HCT116 (cell line): ENCODE data around the gene SELE. TPM values are rescaled to one million over a fixed set of nuclear protein-coding genes. Genes with fewer than 3 reads are reported as not detected.

ENCODE experiments used
- ATAC-seq: fragments of 200-7000 bp; cut with Tn5 transposase; 2 replicates; pipeline ENCODE4 v1.9.1; 2020; ENCODE audit warnings: mild to moderate bottlenecking, moderate library complexity
- BruUV-seq: library from RNA; stranded (reverse); fragments of 400-500 nt; replicated peaks from 2 replicates; lab custom pipeline; 2021; lab: Mats Ljungman, UMichigan
- CTCF ChIA-PET: fragments of 300-600 bp; sonication (Branson Sonifier 250); formaldehyde crosslinking; loops from one replicate; lab custom pipeline; 2021; ENCODE audit warnings: antibody characterized with exemption; lab: Charles Lee
- POLR2A ChIA-PET: fragments of 300-600, 350-600 bp; sonication (Branson Sonifier 250); formaldehyde crosslinking; loops from one replicate; lab custom pipeline; 2021; ENCODE audit warnings: antibody characterized with exemption; lab: Charles Lee
- RAD21 ChIA-PET, 2 experiments: fragments of 300-600 bp; sonication (Branson Sonifier 250); formaldehyde crosslinking; loops; one replicate each; lab custom pipeline; 2023; ENCODE audit warnings: low total read pairs in 2 of 2; ENCODE audit not compliant: uncharacterized antibody in 2 of 2, unreplicated experiment in 2 of 2, low non-redundant PET in 1 of 2; lab: Charles Lee
- DNase-seq: peaks from one replicate; pipeline ENCODE4 v3.0.0-alpha.2; 2010; ENCODE audit warnings: low read depth, low spot score
- H2AFZ ChIP-seq: fragments of 200-600 bp; shearing (Covaris generic), sonication (generic); 2 replicates; pipeline ENCODE4 v1.6.1; 2017; ENCODE audit warnings: low read depth, mixed run types, mixed read lengths, antibody characterized with exemption, low read length; ENCODE audit not compliant: poor library complexity, severe bottlenecking
- H3K27ac ChIP-seq: 2 replicates; pipeline ENCODE4 v1.5.1; 2012; ENCODE audit warnings: low read depth, low read length
- H3K27me3 ChIP-seq: fragments of 200-600 bp; sonication (generic); 2 replicates; pipeline ENCODE4 v1.6.1; 2016; ENCODE audit warnings: mixed run types, low read length, mixed read lengths; ENCODE audit not compliant: insufficient read depth
- H3K36me3 ChIP-seq, 2 experiments: fragments of 200-500 bp in 1 of 2; fragments of 200-600 bp in 1 of 2; sonication (Bioruptor generic) in 1 of 2; sonication (generic) in 1 of 2; 2 replicates each; pipeline versions ENCODE4 v1.5.1 to v1.6.1; 2014 to 2016; ENCODE audit warnings: low read length in 2 of 2, inconsistent platforms in 1 of 2, mixed read lengths in 1 of 2, mixed run types in 1 of 2; ENCODE audit not compliant: insufficient read depth in 2 of 2, control insufficient read depth in 1 of 2
- H3K4me1 ChIP-seq, 2 experiments: fragments of 200-600 bp in 1 of 2; sonication (generic) in 1 of 2; 2 replicates each; pipeline versions ENCODE4 v1.5.1 to v1.6.1; 2012 to 2017; ENCODE audit warnings: low read length in 2 of 2, inconsistent platforms in 1 of 2, mild to moderate bottlenecking in 1 of 2, mixed read lengths in 1 of 2, mixed run types in 1 of 2, moderate library complexity in 1 of 2; ENCODE audit not compliant: insufficient read depth in 2 of 2, control insufficient read depth in 1 of 2
- H3K4me2 ChIP-seq: fragments of 200-600 bp; sonication (generic); 2 replicates; pipeline ENCODE4 v1.6.1; 2017; ENCODE audit warnings: mixed run types, low read length, mixed read lengths
- H3K4me3 ChIP-seq, 2 experiments: fragments of 200-600 bp in 1 of 2; sonication (generic) in 1 of 2; replicated peaks in 1 of 2; 2 replicates each; pipeline ENCODE4 v1.5.1; 2011 to 2016; ENCODE audit warnings: low read length in 2 of 2, control low read depth in 1 of 2, low read depth in 1 of 2, mild to moderate bottlenecking in 1 of 2, mixed read lengths in 1 of 2, mixed run types in 1 of 2
- H3K79me2 ChIP-seq: fragments of 200-600 bp; sonication (generic); 2 replicates; pipeline ENCODE4 v1.6.1; 2017; ENCODE audit warnings: mild to moderate bottlenecking, mixed run types, low read length, moderate library complexity, mixed read lengths; ENCODE audit not compliant: insufficient read depth
- H3K9ac ChIP-seq: fragments of 200-600 bp; sonication (generic); 2 replicates; pipeline ENCODE4 v1.6.1; 2016; ENCODE audit warnings: low read length, mixed read lengths
- H3K9me2 ChIP-seq: fragments of 200-600 bp; sonication (generic), shearing (Covaris generic); 2 replicates; pipeline ENCODE4 v1.6.1; 2017; ENCODE audit warnings: mixed run types, mild to moderate bottlenecking, moderate library complexity; ENCODE audit not compliant: insufficient read depth
- H3K9me3 ChIP-seq, 2 experiments: fragments of 200-500 bp in 1 of 2; fragments of 200-600 bp in 1 of 2; sonication (Bioruptor generic) in 1 of 2; sonication (generic) in 1 of 2; 2 replicates each; pipeline ENCODE4 v1.6.1; 2014 to 2017; ENCODE audit warnings: low read length in 2 of 2, mixed read lengths in 2 of 2, inconsistent platforms in 1 of 2, low read depth in 1 of 2, mild to moderate bottlenecking in 1 of 2, mixed run types in 1 of 2, moderate library complexity in 1 of 2; ENCODE audit not compliant: control insufficient read depth in 1 of 2, insufficient read depth in 1 of 2
- H4K20me1 ChIP-seq: fragments of 200-600 bp; sonication (generic), shearing (Covaris generic); 2 replicates; pipeline ENCODE4 v1.6.1; 2017; ENCODE audit warnings: mixed run types, mild to moderate bottlenecking, moderate library complexity; ENCODE audit not compliant: insufficient read depth
- EZH2phosphoT487 ChIP-seq: fragments of 200-600 bp; IDR thresholded peaks from 2 replicates; pipeline ENCODE4 v1.6.1; 2018; ENCODE audit warnings: antibody characterized with exemption, borderline replicate concordance
- FOSL1 ChIP-seq: IDR thresholded peaks from 2 replicates; pipeline ENCODE4 v1.6.1; 2012; ENCODE audit warnings: low read depth
- JUND ChIP-seq: IDR thresholded peaks from 2 replicates; pipeline ENCODE4 v1.6.1; 2012
- POLR2A ChIP-seq: IDR thresholded peaks from 2 replicates; pipeline ENCODE4 v1.7.0; 2011; ENCODE audit warnings: borderline replicate concordance; ENCODE audit not compliant: insufficient read depth, insufficient read length; ENCODE audit errors: extremely low read depth
- POLR2AphosphoS5 ChIP-seq: IDR thresholded peaks from 2 replicates; pipeline ENCODE4 v1.6.1; 2011; ENCODE audit warnings: mild to moderate bottlenecking, low read depth, low read length, moderate library complexity
- TCF7L2 ChIP-seq: IDR thresholded peaks from 2 replicates; pipeline ENCODE4 v1.7.0; 2011; ENCODE audit warnings: borderline replicate concordance, inconsistent platforms; ENCODE audit not compliant: insufficient read depth, insufficient read length; ENCODE audit errors: extremely low read depth
- YY1 ChIP-seq: IDR thresholded peaks from 2 replicates; pipeline ENCODE4 v1.6.1; 2011; ENCODE audit warnings: low read length, low read depth, moderate library complexity, mild to moderate bottlenecking; ENCODE audit not compliant: insufficient replicate concordance; ENCODE audit errors: extremely low read depth
- ZFX ChIP-seq: fragments of 450-650 bp; IDR thresholded peaks from 2 replicates; pipeline ENCODE4 v1.6.1; 2017
- intact Hi-C: fragments of 100-400 bp; cut with micrococcal nuclease; formaldehyde crosslinking; loops from 2 replicates; pipeline ENCODE4 v1.10.0; 2022
- total RNA-seq: library from RNA; stranded (reverse); gene quantifications from one replicate; pipeline ENCODE4 v1.2.1, GENCODE V29; 2021; ENCODE audit not compliant: unreplicated experiment
- TF ChIP-seq, protein P1 (sequence below): IDR thresholded peaks from 2 replicates; pipeline ENCODE4 v1.6.1; 2012; ENCODE audit warnings: low read depth

SELE gene
- total RNA-seq, 1 experiment from 2014 or later, result not detected

GRCh38 chr1:169696273-169697100 is 37.4 kb downstream of the SELE start:
- intact Hi-C loops, result no loop called here
- no peak for DNase-seq
- H3K9me2 ChIP-seq, result no peaks in the 10 kb centered on the region
- no peaks in the 10 kb centered on the region for H3K9me3 ChIP-seq
- H3K79me2 ChIP-seq, result no peaks in the 10 kb centered on the region
- no TSS peak for BruUV-seq
- RAD21 ChIA-PET, result no interaction called here
- H3K4me3 ChIP-seq, result no peak overlapping the region
- H3K4me2 ChIP-seq, result no peak overlapping the region
- no peaks in the 10 kb centered on the region for H3K4me1 ChIP-seq
- POLR2A ChIA-PET, result no interaction called here
- H2AFZ ChIP-seq, result no peak overlapping the region
- TF ChIP-seq, protein P1, sequence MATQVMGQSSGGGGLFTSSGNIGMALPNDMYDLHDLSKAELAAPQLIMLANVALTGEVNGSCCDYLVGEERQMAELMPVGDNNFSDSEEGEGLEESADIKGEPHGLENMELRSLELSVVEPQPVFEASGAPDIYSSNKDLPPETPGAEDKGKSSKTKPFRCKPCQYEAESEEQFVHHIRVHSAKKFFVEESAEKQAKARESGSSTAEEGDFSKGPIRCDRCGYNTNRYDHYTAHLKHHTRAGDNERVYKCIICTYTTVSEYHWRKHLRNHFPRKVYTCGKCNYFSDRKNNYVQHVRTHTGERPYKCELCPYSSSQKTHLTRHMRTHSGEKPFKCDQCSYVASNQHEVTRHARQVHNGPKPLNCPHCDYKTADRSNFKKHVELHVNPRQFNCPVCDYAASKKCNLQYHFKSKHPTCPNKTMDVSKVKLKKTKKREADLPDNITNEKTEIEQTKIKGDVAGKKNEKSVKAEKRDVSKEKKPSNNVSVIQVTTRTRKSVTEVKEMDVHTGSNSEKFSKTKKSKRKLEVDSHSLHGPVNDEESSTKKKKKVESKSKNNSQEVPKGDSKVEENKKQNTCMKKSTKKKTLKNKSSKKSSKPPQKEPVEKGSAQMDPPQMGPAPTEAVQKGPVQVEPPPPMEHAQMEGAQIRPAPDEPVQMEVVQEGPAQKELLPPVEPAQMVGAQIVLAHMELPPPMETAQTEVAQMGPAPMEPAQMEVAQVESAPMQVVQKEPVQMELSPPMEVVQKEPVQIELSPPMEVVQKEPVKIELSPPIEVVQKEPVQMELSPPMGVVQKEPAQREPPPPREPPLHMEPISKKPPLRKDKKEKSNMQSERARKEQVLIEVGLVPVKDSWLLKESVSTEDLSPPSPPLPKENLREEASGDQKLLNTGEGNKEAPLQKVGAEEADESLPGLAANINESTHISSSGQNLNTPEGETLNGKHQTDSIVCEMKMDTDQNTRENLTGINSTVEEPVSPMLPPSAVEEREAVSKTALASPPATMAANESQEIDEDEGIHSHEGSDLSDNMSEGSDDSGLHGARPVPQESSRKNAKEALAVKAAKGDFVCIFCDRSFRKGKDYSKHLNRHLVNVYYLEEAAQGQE, result no peak
- TF ChIP-seq JUND (no peak), TCF7L2 (no peak), ZFX (no peak), YY1 (no peak), POLR2AphosphoS5 (no peak), FOSL1 (no peak), POLR2A (no peak), EZH2phosphoT487 (no peak)
- TF ChIP-seq, all 23 proteins: peak for 0
- CTCF ChIA-PET, result interaction anchor here (1.2 kb wide), 1 partner anchor 16 kb away, joined by 3 read pairs; no protein-coding TSS in a partner anchor
- Histone ChIP-seq H3K36me3 (no peaks in the 10 kb centered on the region), H3K27me3 (no peaks in the 10 kb centered on the region), H4K20me1 (no peaks in the 10 kb centered on the region), H3K9ac (no peak overlapping the region), H3K27ac (no peak overlapping the region)
- ATAC-seq, result no peak
